Measurements from ENCODE around the gene PACSIN2.
"Not testable (repeated sequence)": the region's sequence is repeated elsewhere in the genome, so short reads cannot be mapped to it uniquely, and the experiment has no call there.

GRCh38 chr22:42936680-42937079 lies 78.3 kb downstream of the PACSIN2 start:
- not testable (repeated sequence) for TF ChIP-seq YEATS4 (CRISPR knock-in tag; IDR thresholded peaks at IDR 0.05; ENCODE audit: borderline replicate concordance); ZNF276 (CRISPR knock-in tag; IDR thresholded peaks at IDR 0.05; ENCODE audit: low read depth); FUBP1 (CRISPR knock-in tag; IDR thresholded peaks at IDR 0.05; ENCODE audit: borderline replicate concordance); SNAPC5 (CRISPR knock-in tag; IDR thresholded peaks at IDR 0.05; ENCODE audit: borderline replicate concordance); ZSCAN5A (CRISPR knock-in tag; IDR thresholded peaks at IDR 0.05; ENCODE audit: borderline replicate concordance); CHD2 (IDR thresholded peaks at IDR 0.05; ENCODE audit: low read depth, low read length); ZNF788 (CRISPR knock-in tag; IDR thresholded peaks at IDR 0.05; ENCODE audit: borderline replicate concordance); CTCF (CRISPR knock-in tag; IDR thresholded peaks at IDR 0.05); ZNF75D (CRISPR knock-in tag; IDR thresholded peaks at IDR 0.05; ENCODE audit: borderline replicate concordance); SRF (IDR thresholded peaks at IDR 0.05; ENCODE audit: low read depth, low read length); JUND (CRISPR knock-in tag; IDR thresholded peaks at IDR 0.05); ZNF138 (CRISPR knock-in tag; IDR thresholded peaks at IDR 0.05; ENCODE audit: low read depth); ARNTL (CRISPR knock-in tag; IDR thresholded peaks at IDR 0.05)
